ENCODE results near the gene ZNF568. TPM values are rescaled to one million over a fixed set of nuclear protein-coding genes. Genes with fewer than 3 reads are reported as not detected.

Gene ZNF568
- total and polyA plus RNA-seq, 2 donors (not counting 1 experiment from before 2014, with no cell fraction given): 8.2 to 21.1 TPM

- Mint-ChIP-seq H3K4me3 (peak overlapping the region; percentile 97), H3K27me3 (no peaks in the 10 kb centered on the region), H3K4me1 (peaks cover 13% of the 10 kb centered on the region), H3K9me3 (ENCODE audit: insufficient read depth) (no peaks in the 10 kb centered on the region), H3K27ac (peak overlapping the region; percentile 91)
- ChIA-PET CTCF (interaction anchor here (0.7 to 1.5 kb wide), 6 partner anchors 53 to 494 kb away, joined by 3 to 6 read pairs (median 3); partner anchors contain the start of genes ZNF420, ZNF527 and ZNF569), POLR2A (interaction anchor here (0.9 kb wide), 1 partner anchor 533 kb away, joined by 3 read pairs; the partner anchor contains the start of gene ZNF793)
- H3K9me3 ChIP-seq (ENCODE audit: control extremely low read depth in 1 of 3, control insufficient read depth in 2 of 3, insufficient read depth in 1 of 3, low read length in 2 of 3): peaks cover 0 to 30% (median 1%) of the 10 kb centered on the region in 3 donors
- H3K9ac ChIP-seq (ENCODE audit: low read length): peak overlapping the region; percentile 87
- peak overlapping the region; percentile 52 to 92 (median 79) for H3K4me3 ChIP-seq (ENCODE audit: control extremely low read depth in 1 of 5, extremely low read depth in 1 of 5, insufficient read depth in 1 of 5, low read depth in 2 of 5, low read length in 4 of 5)
- DNase-seq: peak; percentile 92
- intact Hi-C loops (cut with micrococcal nuclease): loop anchor here (1.0 to 2.0 kb wide), 8 partner anchors 57 to 594 kb away; partner anchors contain the start of genes ZFP14, ZNF260, ZNF345 and ZNF383
- H3K27ac ChIP-seq (ENCODE audit: low read length in 2 of 2): peak overlapping the region; percentile 49 to 71
- peaks cover 11 to 16% of the 10 kb centered on the region in 2 donors for H3K4me1 ChIP-seq (ENCODE audit: control insufficient read depth in 2 of 2, insufficient read depth in 2 of 2, low read length in 2 of 2)
- H3K36me3 ChIP-seq (replicated peaks in 1 of 2; ENCODE audit: control extremely low read depth in 1 of 2, control insufficient read depth in 1 of 2, extremely low read depth in 1 of 2, insufficient read depth in 2 of 2, low read length in 1 of 2): no peaks in the 10 kb centered on the region
- 4% methylated on average over 56 of the region's 56 CpGs for WGBS (ENCODE audit: insufficient coverage)
- peak overlapping the region; percentile 100 for H2AFZ ChIP-seq (ENCODE audit: insufficient read depth, low read depth, low read length, poor library complexity, severe bottlenecking)
- TF ChIP-seq EZH2 (IDR thresholded peaks at IDR 0.05; ENCODE audit: borderline replicate concordance, insufficient read depth, low read depth, low read length, poor library complexity, severe bottlenecking) (no peak), CTCF (IDR thresholded peaks at IDR 0.05) (peak; percentile 78)
- peak; percentile 97 for ATAC-seq (ENCODE audit: low read depth)
- no peaks in the 10 kb centered on the region for H4K20me1 ChIP-seq (ENCODE audit: control insufficient read depth, insufficient read depth, low read length, poor library complexity, severe bottlenecking)
- H3K79me2 ChIP-seq (ENCODE audit: control insufficient read depth, insufficient read depth, low read length): no peaks in the 10 kb centered on the region
- peak overlapping the region; percentile 81 for H3K4me2 ChIP-seq (replicated peaks; ENCODE audit: low read depth, low read length, poor library complexity, severe bottlenecking)
- no peaks in the 10 kb centered on the region for H3K27me3 ChIP-seq (replicated peaks in 1 of 4; ENCODE audit: control extremely low read depth in 1 of 4, control insufficient read depth in 3 of 4, insufficient read depth in 4 of 4, low read length in 3 of 4)
Observed at GRCh38 chr19:36973021-36973843, 57.1 kb downstream of the ZNF568 start.
